ENCODE results near the gene GSX2. TPM values are rescaled to one million over a fixed set of nuclear protein-coding genes. Genes with fewer than 3 reads are reported as not detected.

GSX2 gene
- total RNA-seq, 1 donor, result not detected

DNA sequence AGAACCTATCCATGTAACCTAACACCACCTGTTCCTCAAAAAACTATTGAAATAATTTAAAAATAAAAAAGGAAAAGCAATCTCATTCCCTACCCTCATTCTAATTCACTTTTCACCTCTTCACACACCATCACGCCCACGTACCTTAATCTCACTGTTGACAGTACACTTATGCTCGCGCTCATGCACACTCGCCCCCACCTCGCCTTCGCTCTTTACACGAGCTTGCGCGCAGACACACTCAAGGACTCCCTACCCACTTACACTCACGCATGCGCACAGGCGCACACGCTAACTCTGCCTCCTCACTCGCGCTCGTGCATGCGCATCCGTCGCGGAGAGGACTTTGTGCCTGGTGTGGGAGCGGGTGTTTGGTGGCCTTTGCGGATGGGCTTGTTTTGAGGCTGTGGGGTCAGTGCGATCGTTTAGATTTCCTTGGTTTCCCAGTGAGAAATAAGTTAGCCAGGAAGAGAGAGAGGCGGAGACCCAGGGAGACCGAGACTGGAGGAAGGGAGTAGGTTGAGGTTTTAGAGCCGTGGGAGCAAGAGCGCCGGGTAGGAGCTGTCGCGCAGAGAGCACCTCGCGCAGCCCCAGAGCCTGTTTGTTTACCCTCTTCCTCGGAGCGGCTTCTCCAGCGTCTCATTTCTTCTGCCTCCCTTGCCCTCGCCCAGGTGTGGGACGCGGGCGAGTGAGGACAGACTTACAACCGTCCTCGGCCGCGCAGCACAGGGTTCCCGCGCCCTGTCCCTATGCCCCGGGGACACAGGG lies 8.1 kb upstream of the GSX2 start:
- Histone ChIP-seq H3K79me2 (ENCODE audit: insufficient read depth, low read length) (no peaks in the 10 kb centered on the region), H3K27me3 (ENCODE audit: insufficient read depth, low read length) (peaks cover 18% of the 10 kb centered on the region), H3K4me1 (ENCODE audit: insufficient read depth, low read length) (peaks cover 10% of the 10 kb centered on the region), H4K20me1 (ENCODE audit: insufficient read depth, low read length) (no peaks in the 10 kb centered on the region), H2AFZ (ENCODE audit: low read length) (peak overlapping the region; percentile 92), H3K4me2 (ENCODE audit: insufficient read depth, low read length) (peak overlapping the region; percentile 86), H3K27ac (ENCODE audit: low read depth, low read length) (no peak overlapping the region), H3K36me3 (ENCODE audit: insufficient read depth, low read length) (no peaks in the 10 kb centered on the region), H3K4me3 (ENCODE audit: insufficient read depth, low read length) (peak overlapping the region; percentile 72), H3K9me3 (ENCODE audit: low read depth, low read length) (no peaks in the 10 kb centered on the region)
- TF ChIP-seq, protein P1, sequence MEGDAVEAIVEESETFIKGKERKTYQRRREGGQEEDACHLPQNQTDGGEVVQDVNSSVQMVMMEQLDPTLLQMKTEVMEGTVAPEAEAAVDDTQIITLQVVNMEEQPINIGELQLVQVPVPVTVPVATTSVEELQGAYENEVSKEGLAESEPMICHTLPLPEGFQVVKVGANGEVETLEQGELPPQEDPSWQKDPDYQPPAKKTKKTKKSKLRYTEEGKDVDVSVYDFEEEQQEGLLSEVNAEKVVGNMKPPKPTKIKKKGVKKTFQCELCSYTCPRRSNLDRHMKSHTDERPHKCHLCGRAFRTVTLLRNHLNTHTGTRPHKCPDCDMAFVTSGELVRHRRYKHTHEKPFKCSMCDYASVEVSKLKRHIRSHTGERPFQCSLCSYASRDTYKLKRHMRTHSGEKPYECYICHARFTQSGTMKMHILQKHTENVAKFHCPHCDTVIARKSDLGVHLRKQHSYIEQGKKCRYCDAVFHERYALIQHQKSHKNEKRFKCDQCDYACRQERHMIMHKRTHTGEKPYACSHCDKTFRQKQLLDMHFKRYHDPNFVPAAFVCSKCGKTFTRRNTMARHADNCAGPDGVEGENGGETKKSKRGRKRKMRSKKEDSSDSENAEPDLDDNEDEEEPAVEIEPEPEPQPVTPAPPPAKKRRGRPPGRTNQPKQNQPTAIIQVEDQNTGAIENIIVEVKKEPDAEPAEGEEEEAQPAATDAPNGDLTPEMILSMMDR (IDR thresholded peaks at IDR 0.05; ENCODE audit: extremely low read depth, low read depth, low read length), result no peak
- DNase-seq (ENCODE audit: insufficient read length, low spot score, missing footprints), result peak; percentile 95

DNA sequence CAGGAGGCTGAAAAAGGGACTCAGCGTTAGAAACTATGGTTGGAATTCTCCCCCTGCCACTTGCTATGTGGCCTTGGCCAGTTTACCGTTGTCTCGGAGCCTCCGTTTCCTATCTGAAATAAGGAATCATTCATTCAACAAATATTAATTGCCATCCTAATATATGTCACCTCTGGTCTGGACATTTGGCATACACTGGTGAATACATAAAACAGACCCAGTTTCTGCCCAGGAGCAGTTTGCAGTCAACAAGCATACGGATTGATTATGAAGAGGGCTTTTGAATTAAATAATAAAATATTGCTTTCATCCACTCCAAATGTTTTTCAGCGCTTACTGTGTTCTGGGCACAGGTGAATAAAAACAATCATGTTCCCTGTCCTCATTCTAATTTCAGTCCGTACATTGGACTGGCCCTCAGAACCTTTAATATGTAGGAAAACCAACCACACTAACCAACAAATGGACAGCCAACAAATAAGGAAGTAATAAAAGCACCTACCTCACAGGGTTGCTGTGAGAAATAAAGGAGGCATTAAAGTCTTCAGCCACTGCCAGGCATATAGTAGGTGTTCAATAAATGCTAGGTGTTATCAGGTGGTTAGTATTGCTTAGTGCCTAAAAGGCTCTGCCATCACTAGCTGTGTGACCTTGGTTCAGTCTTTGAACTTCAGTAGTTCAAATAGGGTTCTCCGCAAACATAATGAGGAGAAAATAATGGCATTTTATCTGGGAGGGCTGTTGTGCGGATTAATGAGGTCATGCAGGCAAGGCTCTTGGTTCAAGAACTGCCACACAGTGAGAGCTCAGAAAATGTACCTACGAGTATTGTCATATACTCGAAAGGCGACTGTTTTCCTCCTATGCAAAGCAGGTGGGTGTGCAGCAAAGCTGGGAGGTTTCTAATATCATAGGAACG lies 7.3 kb upstream of the GSX2 start:
- Histone ChIP-seq H3K4me2 (ENCODE audit: insufficient read depth, low read length) (peak overlapping the region; percentile 86), H3K79me2 (ENCODE audit: insufficient read depth, low read length) (no peaks in the 10 kb centered on the region), H3K4me3 (ENCODE audit: insufficient read depth, low read length) (peak overlapping the region; percentile 72), H3K36me3 (ENCODE audit: insufficient read depth, low read length) (no peaks in the 10 kb centered on the region), H3K27ac (ENCODE audit: low read depth, low read length) (no peak overlapping the region), H4K20me1 (ENCODE audit: insufficient read depth, low read length) (no peaks in the 10 kb centered on the region), H3K27me3 (ENCODE audit: insufficient read depth, low read length) (peaks cover 26% of the 10 kb centered on the region), H3K4me1 (ENCODE audit: insufficient read depth, low read length) (peaks cover 10% of the 10 kb centered on the region), H3K9me3 (ENCODE audit: low read depth, low read length) (no peaks in the 10 kb centered on the region), H2AFZ (ENCODE audit: low read length) (peak overlapping the region; percentile 92)
- TF ChIP-seq, protein P1 (IDR thresholded peaks at IDR 0.05; ENCODE audit: extremely low read depth, low read depth, low read length), result no peak
- no peak for DNase-seq (ENCODE audit: insufficient read length, low spot score, missing footprints)

DNA sequence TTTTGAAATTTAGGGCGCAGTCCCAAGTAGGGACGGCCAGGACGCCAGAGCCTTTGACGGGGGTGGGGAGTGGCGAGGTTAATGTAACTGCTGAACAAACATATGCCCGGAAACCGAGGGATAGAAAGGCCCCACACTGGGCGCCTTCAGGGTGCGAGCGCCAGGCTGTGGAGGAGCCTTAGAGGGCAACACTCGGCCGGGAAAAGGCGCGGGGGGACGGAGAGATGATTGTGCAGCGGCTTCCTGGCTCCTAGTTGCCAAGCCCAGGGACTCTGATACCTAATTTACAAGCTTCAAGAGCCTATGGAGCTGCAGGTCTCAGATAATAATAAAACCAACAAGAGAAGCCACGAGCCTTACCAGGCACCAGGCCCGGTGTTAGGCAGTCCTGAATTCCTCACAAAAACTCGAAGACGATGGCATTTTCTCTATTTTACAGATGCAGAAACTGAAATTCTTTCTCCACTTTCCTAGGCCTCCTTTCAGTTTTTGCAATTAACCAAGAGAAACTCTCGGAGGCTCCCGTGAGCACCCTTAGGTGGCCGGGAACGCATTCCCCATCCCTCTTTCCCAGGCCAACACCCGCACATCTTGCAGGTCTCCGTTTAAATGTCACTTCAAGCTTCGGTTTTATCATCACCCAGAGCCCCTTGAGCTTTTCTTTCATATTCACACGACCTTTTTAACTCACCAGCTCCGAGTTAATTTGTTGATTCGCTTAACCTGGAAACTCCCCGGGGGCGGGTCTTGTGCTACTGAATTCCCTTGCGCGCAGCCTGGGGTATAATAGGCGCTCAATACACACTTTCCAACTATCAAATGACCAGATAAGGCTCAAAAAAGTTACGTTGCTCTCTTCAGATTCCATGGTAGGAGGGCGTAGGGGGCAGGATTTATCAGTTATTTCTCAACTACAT lies 6.4 kb upstream of the GSX2 start:
- Histone ChIP-seq H3K79me2 (ENCODE audit: insufficient read depth, low read length) (no peaks in the 10 kb centered on the region), H3K27ac (ENCODE audit: low read depth, low read length) (no peak overlapping the region), H2AFZ (ENCODE audit: low read length) (no peak overlapping the region), H4K20me1 (ENCODE audit: insufficient read depth, low read length) (no peaks in the 10 kb centered on the region), H3K4me1 (ENCODE audit: insufficient read depth, low read length) (peaks cover 10% of the 10 kb centered on the region), H3K9me3 (ENCODE audit: low read depth, low read length) (no peaks in the 10 kb centered on the region), H3K4me3 (ENCODE audit: insufficient read depth, low read length) (no peak overlapping the region), H3K4me2 (ENCODE audit: insufficient read depth, low read length) (no peak overlapping the region), H3K36me3 (ENCODE audit: insufficient read depth, low read length) (no peaks in the 10 kb centered on the region), H3K27me3 (ENCODE audit: insufficient read depth, low read length) (peaks cover 35% of the 10 kb centered on the region)
- no peak for DNase-seq (ENCODE audit: insufficient read length, low spot score, missing footprints)
- TF ChIP-seq, protein P1 (IDR thresholded peaks at IDR 0.05; ENCODE audit: extremely low read depth, low read depth, low read length), result no peak
